Gastroesophageal sphincter (tissue), 3 donors: ENCODE data around the gene KIF21A.

Experiments used
- EP300 ChIP-seq: sonication (generic); formaldehyde crosslinking; IDR thresholded peaks from one replicate; pipeline ENCODE4 v1.6.1; 2017; ENCODE audit warnings: antibody characterized with exemption, mild to moderate bottlenecking
- POLR2A ChIP-seq, 2 donors: fragments of 450-650 bp; IDR thresholded peaks; one replicate each; pipeline ENCODE4 v1.6.1; 2017; ENCODE audit warnings: antibody characterized with exemption in 2 of 2, mild to moderate bottlenecking in 2 of 2, moderate library complexity in 1 of 2
- TF ChIP-seq, protein P1 (sequence below), 4 experiments: fragments of 200-600 bp in 2 of 4; fragments of 450-650 bp in 2 of 4; sonication (generic) in 1 of 4; IDR thresholded peaks; one replicate each; pipeline ENCODE4 v1.5.1; 2017 to 2019; ENCODE audit warnings: antibody characterized with exemption in 4 of 4, mild to moderate bottlenecking in 2 of 4, moderate library complexity in 2 of 4

DNA sequence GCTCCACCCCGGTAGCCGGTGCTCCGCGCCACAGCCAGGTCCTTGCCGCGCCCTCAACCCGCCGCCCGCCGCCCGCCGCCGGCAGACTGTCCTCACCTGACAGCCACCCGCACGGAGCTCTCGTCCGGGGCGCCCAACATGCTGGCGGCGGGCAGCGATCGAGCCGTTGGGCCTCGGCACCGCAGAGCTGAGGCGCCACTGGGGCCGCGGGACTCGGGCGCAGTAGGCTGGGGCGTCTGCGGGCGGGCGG lies 164 bp downstream of the KIF21A start:
- TF ChIP-seq EP300 (no peak), POLR2A (IDR thresholded peaks at IDR 0.05) (peak in 1 of 2 donors; percentile 85)
- TF ChIP-seq, protein P1, sequence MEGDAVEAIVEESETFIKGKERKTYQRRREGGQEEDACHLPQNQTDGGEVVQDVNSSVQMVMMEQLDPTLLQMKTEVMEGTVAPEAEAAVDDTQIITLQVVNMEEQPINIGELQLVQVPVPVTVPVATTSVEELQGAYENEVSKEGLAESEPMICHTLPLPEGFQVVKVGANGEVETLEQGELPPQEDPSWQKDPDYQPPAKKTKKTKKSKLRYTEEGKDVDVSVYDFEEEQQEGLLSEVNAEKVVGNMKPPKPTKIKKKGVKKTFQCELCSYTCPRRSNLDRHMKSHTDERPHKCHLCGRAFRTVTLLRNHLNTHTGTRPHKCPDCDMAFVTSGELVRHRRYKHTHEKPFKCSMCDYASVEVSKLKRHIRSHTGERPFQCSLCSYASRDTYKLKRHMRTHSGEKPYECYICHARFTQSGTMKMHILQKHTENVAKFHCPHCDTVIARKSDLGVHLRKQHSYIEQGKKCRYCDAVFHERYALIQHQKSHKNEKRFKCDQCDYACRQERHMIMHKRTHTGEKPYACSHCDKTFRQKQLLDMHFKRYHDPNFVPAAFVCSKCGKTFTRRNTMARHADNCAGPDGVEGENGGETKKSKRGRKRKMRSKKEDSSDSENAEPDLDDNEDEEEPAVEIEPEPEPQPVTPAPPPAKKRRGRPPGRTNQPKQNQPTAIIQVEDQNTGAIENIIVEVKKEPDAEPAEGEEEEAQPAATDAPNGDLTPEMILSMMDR (IDR thresholded peaks at IDR 0.05) = no peak
